ENCODE measurements around the gene CACNA2D1.

The CACNA2D1 gene

DNA sequence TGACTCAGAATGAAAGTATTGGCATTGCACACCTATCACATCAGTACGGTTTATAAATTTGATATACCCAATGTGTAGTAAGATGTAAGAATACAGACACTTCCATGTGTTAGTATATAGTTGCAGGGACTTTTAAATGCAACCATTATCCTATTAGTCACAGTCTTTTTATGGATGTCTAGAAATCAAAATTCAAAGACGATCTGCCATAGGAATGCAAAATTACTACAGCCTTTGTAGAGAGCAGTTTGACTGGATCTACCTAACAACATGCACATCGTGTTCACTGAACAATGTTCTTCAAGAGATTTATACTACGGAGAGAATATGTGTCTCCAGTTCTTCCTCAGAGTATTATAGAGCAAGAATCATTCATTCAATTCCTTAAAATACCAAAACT is 356.5 kb downstream of the CACNA2D1 start:
- Histone ChIP-seq H2BK5ac (ENCODE audit: low read length) (no peak overlapping the region), H3K9ac (ENCODE audit: low read length) (no peak overlapping the region)
- no CpG with 5 or more reads among the region's 4 CpGs for WGBS (ENCODE audit: extremely low coverage, insufficient coverage, low lambda C conversion rate)

DNA sequence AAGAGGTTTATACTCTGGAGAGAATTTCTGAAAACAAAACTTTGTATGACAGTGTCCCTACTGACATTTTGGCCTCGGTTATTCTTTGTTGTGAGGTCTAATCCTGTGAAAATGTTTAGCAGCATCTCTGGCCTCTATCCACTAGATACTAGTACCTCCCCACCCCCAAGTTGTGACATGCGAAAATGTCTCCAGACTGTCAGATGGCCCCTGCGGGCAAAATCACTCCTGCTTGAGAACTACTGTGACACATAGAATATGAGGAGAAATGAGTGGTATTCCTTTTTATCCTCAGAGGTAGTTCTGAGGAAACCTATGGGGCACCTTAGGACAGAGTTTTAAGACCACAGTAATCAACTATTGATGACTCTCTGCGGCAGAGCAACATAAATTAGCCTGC is 358.5 kb downstream of the CACNA2D1 start:
- Histone ChIP-seq H3K79me1 (ENCODE audit: low read length) (no peaks in the 10 kb centered on the region), H3K23ac (ENCODE audit: low read length) (no peak overlapping the region), H4K8ac (ENCODE audit: low read depth, low read length) (no peak overlapping the region), H3K56ac (ENCODE audit: low read length) (no peak overlapping the region), H2AK5ac (ENCODE audit: low read length) (no peak overlapping the region), H2BK120ac (ENCODE audit: low read depth, low read length) (no peak overlapping the region), H2BK15ac (replicated peaks; ENCODE audit: low read depth) (no peak overlapping the region), H3K4me3 (ENCODE audit: low read length) (no peak overlapping the region), H3K4me2 (ENCODE audit: low read length) (no peak overlapping the region), H3K4ac (ENCODE audit: low read depth, low read length) (no peak overlapping the region), H3K36me3 (ENCODE audit: control insufficient read depth, insufficient read depth, low read length) (no peaks in the 10 kb centered on the region), H3K79me2 (ENCODE audit: control insufficient read depth, insufficient read depth, low read length) (no peaks in the 10 kb centered on the region), H3K18ac (ENCODE audit: low read length) (no peak overlapping the region), H3K27me3 (ENCODE audit: insufficient read depth, low read length, poor library complexity) (no peaks in the 10 kb centered on the region), H2BK5ac (ENCODE audit: low read length) (no peak overlapping the region), H3K9ac (ENCODE audit: low read length) (no peak overlapping the region), H4K5ac (ENCODE audit: low read length) (no peak overlapping the region), H3K27ac (ENCODE audit: low read depth, low read length) (no peak overlapping the region), H3K4me1 (ENCODE audit: control insufficient read depth, low read depth, low read length) (no peaks in the 10 kb centered on the region)
- WGBS (ENCODE audit: extremely low coverage, insufficient coverage, low lambda C conversion rate): no CpG with 5 or more reads among the region's 4 CpGs
- DNase-seq: peak; percentile 10

More for the DNA sequence above, 356.5 kb downstream of the CACNA2D1 start:
- Histone ChIP-seq H3K4ac (ENCODE audit: low read depth, low read length) (no peak overlapping the region), H3K4me3 (ENCODE audit: low read length) (no peak overlapping the region), H3K23ac (ENCODE audit: low read length) (no peak overlapping the region), H2BK120ac (ENCODE audit: low read depth, low read length) (no peak overlapping the region), H3K4me2 (ENCODE audit: low read length) (no peak overlapping the region), H3K27ac (ENCODE audit: low read depth, low read length) (no peak overlapping the region), H3K18ac (ENCODE audit: low read length) (no peak overlapping the region), H3K27me3 (ENCODE audit: insufficient read depth, low read length, poor library complexity) (no peaks in the 10 kb centered on the region), H3K79me1 (ENCODE audit: low read length) (no peaks in the 10 kb centered on the region), H3K79me2 (ENCODE audit: control insufficient read depth, insufficient read depth, low read length) (no peaks in the 10 kb centered on the region), H3K4me1 (ENCODE audit: control insufficient read depth, low read depth, low read length) (no peaks in the 10 kb centered on the region), H3K36me3 (ENCODE audit: control insufficient read depth, insufficient read depth, low read length) (no peaks in the 10 kb centered on the region), H3K56ac (ENCODE audit: low read length) (no peak overlapping the region), H4K5ac (ENCODE audit: low read length) (no peak overlapping the region), H2BK15ac (replicated peaks; ENCODE audit: low read depth) (no peak overlapping the region), H4K8ac (ENCODE audit: low read depth, low read length) (no peak overlapping the region), H2AK5ac (ENCODE audit: low read length) (no peak overlapping the region)
- DNase-seq: no peak

DNA sequence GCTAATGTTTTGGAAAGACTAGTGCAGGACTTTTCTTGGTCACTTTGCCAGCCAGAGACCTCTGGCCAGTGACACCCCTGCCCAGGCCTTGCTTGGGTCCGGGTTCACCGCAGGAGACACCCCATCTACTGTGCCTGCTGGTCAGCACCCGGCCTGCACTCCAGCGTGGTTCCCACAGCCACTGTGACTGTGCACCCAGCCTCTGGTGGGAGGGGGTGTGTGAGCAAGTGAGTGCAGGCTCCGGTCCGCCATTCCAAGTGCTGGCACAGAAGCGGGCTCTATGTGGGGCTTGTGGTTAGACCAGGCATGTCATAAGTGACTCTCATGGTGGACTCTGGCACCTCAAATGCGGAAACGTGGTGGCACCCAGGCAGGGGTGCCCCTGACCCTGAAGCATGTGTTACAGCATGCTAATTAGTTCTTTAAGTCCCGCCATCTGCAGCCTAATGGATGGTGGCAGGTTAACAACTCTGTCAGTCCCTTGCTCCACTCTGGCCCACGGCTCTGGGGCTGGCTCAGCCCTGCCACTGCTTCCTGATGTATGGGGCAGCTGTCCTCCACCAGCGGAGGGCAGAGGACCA is 361.8 kb downstream of the CACNA2D1 start:
- Histone ChIP-seq H3K18ac (ENCODE audit: low read length) (no peak overlapping the region), H3K56ac (ENCODE audit: low read length) (no peak overlapping the region), H2BK5ac (ENCODE audit: low read length) (no peak overlapping the region), H2AK5ac (ENCODE audit: low read length) (no peak overlapping the region), H3K9ac (ENCODE audit: low read length) (no peak overlapping the region), H3K27me3 (ENCODE audit: insufficient read depth, low read length, poor library complexity) (no peaks in the 10 kb centered on the region), H2BK120ac (ENCODE audit: low read depth, low read length) (no peak overlapping the region), H2BK15ac (replicated peaks; ENCODE audit: low read depth) (no peak overlapping the region), H3K27ac (ENCODE audit: low read depth, low read length) (no peak overlapping the region), H3K23ac (ENCODE audit: low read length) (no peak overlapping the region), H3K36me3 (ENCODE audit: control insufficient read depth, insufficient read depth, low read length) (no peaks in the 10 kb centered on the region), H3K4me3 (ENCODE audit: low read length) (no peak overlapping the region), H3K4me2 (ENCODE audit: low read length) (no peak overlapping the region), H3K79me2 (ENCODE audit: control insufficient read depth, insufficient read depth, low read length) (no peaks in the 10 kb centered on the region), H3K4ac (ENCODE audit: low read depth, low read length) (no peak overlapping the region), H3K79me1 (ENCODE audit: low read length) (no peaks in the 10 kb centered on the region), H4K8ac (ENCODE audit: low read depth, low read length) (no peak overlapping the region), H4K5ac (ENCODE audit: low read length) (no peak overlapping the region), H3K4me1 (ENCODE audit: control insufficient read depth, low read depth, low read length) (no peaks in the 10 kb centered on the region)
- WGBS (ENCODE audit: extremely low coverage, insufficient coverage, low lambda C conversion rate): no CpG with 5 or more reads among the region's 12 CpGs
- no peak for DNase-seq

DNA sequence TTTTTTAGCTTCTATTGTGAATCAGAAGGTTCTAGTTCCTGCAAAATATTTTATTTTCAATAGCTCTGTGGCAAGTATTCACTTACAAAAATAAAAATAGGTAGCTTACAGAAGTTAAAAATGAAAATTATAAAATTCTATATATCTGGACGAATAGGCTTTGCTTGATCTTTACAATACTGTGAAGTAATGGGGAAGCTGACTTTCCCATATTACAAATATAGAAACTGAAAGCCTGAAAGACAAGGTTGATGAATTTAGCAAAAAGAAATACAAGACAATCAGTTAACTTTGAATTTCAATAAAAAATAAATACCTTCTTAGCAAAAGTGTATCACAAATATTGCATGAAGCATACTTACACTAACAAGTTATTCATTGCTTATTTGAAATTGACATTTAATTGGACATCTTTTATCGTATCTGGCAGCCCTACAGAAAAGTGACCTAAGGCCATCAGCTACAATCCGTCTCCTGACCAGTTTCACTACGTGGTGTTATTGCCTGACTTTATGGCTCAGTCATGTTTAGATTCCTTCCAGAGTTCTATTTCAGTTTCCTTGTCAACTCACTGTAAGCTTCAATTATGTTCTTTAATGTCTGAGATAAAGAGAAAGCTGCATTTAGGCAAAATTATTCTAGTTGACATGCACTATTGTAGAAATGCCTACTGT is 363.2 kb downstream of the CACNA2D1 start:
- H2BK120ac ChIP-seq (ENCODE audit: low read depth, low read length): no peak overlapping the region
- no peaks in the 10 kb centered on the region for H3K4me1 ChIP-seq (ENCODE audit: control insufficient read depth, low read depth, low read length)
- no peak overlapping the region for H4K5ac ChIP-seq (ENCODE audit: low read length)
- H3K9ac ChIP-seq (ENCODE audit: low read length): no peak overlapping the region
- no peak overlapping the region for H2AK5ac ChIP-seq (ENCODE audit: low read length)
- H4K8ac ChIP-seq (ENCODE audit: low read depth, low read length): no peak overlapping the region
- H3K23ac ChIP-seq (ENCODE audit: low read length): no peak overlapping the region
- H3K79me2 ChIP-seq (ENCODE audit: control insufficient read depth, insufficient read depth, low read length): no peaks in the 10 kb centered on the region
- WGBS (ENCODE audit: extremely low coverage, insufficient coverage, low lambda C conversion rate): no CpG with 5 or more reads among the region's 4 CpGs
- H3K36me3 ChIP-seq (ENCODE audit: control insufficient read depth, insufficient read depth, low read length): no peaks in the 10 kb centered on the region
- no peak overlapping the region for H3K27ac ChIP-seq (ENCODE audit: low read depth, low read length)
- DNase-seq: no peak
- no peak overlapping the region for H3K18ac ChIP-seq (ENCODE audit: low read length)
- no peak overlapping the region for H3K4ac ChIP-seq (ENCODE audit: low read depth, low read length)
- no peak overlapping the region for H2BK5ac ChIP-seq (ENCODE audit: low read length)
- no peak overlapping the region for H3K4me3 ChIP-seq (ENCODE audit: low read length)
- no peak overlapping the region for H3K4me2 ChIP-seq (ENCODE audit: low read length)
- H3K27me3 ChIP-seq (ENCODE audit: insufficient read depth, low read length, poor library complexity): no peaks in the 10 kb centered on the region
- no peak overlapping the region for H2BK15ac ChIP-seq (replicated peaks; ENCODE audit: low read depth)
- no peak overlapping the region for H3K56ac ChIP-seq (ENCODE audit: low read length)
- no peaks in the 10 kb centered on the region for H3K79me1 ChIP-seq (ENCODE audit: low read length)

DNA sequence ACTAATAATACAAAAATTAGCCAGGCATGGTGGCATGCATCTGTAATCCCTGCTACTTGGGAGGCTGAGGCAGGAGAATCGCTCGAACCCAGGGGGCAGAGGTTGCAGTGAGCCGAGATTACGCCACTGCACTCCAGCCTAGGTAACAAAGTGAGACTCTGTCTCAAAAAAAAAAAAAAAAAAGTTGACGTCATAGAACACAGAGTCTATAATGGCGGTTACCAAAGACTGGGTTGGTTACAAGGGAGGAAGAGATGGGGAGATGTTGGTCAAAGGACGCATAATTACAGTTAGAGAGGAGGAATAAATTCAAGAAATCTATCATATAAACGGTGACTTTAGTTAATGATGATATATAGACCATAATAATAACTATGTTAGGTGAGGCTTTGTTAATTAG is 364.1 kb downstream of the CACNA2D1 start:
- no peak overlapping the region for H3K56ac ChIP-seq (ENCODE audit: low read length)
- no peak overlapping the region for H2BK5ac ChIP-seq (ENCODE audit: low read length)
- no peak overlapping the region for H3K4me2 ChIP-seq (ENCODE audit: low read length)
- H3K36me3 ChIP-seq (ENCODE audit: control insufficient read depth, insufficient read depth, low read length): no peaks in the 10 kb centered on the region
- WGBS (ENCODE audit: extremely low coverage, insufficient coverage, low lambda C conversion rate): no CpG with 5 or more reads among the region's 8 CpGs
- H3K4ac ChIP-seq (ENCODE audit: low read depth, low read length): no peak overlapping the region
- H3K27me3 ChIP-seq (ENCODE audit: insufficient read depth, low read length, poor library complexity): no peaks in the 10 kb centered on the region
- no peaks in the 10 kb centered on the region for H3K79me2 ChIP-seq (ENCODE audit: control insufficient read depth, insufficient read depth, low read length)
- H3K23ac ChIP-seq (ENCODE audit: low read length): no peak overlapping the region
- H2AK5ac ChIP-seq (ENCODE audit: low read length): no peak overlapping the region
- DNase-seq: no peak
- H3K18ac ChIP-seq (ENCODE audit: low read length): no peak overlapping the region
- no peak overlapping the region for H2BK15ac ChIP-seq (replicated peaks; ENCODE audit: low read depth)
- no peak overlapping the region for H3K4me3 ChIP-seq (ENCODE audit: low read length)
- no peak overlapping the region for H3K9ac ChIP-seq (ENCODE audit: low read length)
- H3K27ac ChIP-seq (ENCODE audit: low read depth, low read length): no peak overlapping the region
- no peak overlapping the region for H4K5ac ChIP-seq (ENCODE audit: low read length)
- H2BK120ac ChIP-seq (ENCODE audit: low read depth, low read length): no peak overlapping the region
- no peak overlapping the region for H4K8ac ChIP-seq (ENCODE audit: low read depth, low read length)
- H3K79me1 ChIP-seq (ENCODE audit: low read length): no peaks in the 10 kb centered on the region
- H3K4me1 ChIP-seq (ENCODE audit: control insufficient read depth, low read depth, low read length): no peaks in the 10 kb centered on the region

DNA sequence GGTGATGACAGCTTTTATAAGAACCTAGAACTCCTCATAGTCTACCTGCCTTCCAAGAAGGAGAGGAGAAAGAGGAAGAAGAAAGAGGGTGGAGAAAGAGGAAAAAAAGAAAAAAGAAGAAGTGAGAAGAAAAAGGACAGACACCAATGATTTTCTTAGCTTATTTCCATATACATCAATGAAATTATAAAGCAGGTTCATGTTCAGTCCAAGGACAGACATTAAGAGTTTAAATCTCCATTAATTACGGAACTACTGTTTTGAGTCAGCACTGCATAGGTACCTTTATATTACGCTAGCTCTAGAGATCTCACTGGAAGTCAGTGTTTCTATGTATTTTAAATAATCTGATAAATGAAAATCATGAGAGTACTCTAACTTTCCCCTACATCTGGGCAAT is 364.8 kb downstream of the CACNA2D1 start:
- no peak overlapping the region for H3K23ac ChIP-seq (ENCODE audit: low read length)
- H2AK5ac ChIP-seq (ENCODE audit: low read length): no peak overlapping the region
- no peak overlapping the region for H3K4ac ChIP-seq (ENCODE audit: low read depth, low read length)
- H3K27me3 ChIP-seq (ENCODE audit: insufficient read depth, low read length, poor library complexity): no peaks in the 10 kb centered on the region
- H3K4me1 ChIP-seq (ENCODE audit: control insufficient read depth, low read depth, low read length): no peaks in the 10 kb centered on the region
- H4K8ac ChIP-seq (ENCODE audit: low read depth, low read length): no peak overlapping the region
- no CpG with 5 or more reads among the region's 2 CpGs for WGBS (ENCODE audit: extremely low coverage, insufficient coverage, low lambda C conversion rate)
- H3K4me3 ChIP-seq (ENCODE audit: low read length): no peak overlapping the region
- H2BK120ac ChIP-seq (ENCODE audit: low read depth, low read length): no peak overlapping the region
- no peak for DNase-seq
- H3K9ac ChIP-seq (ENCODE audit: low read length): no peak overlapping the region
- H2BK15ac ChIP-seq (replicated peaks; ENCODE audit: low read depth): no peak overlapping the region
- no peak overlapping the region for H2BK5ac ChIP-seq (ENCODE audit: low read length)
- H3K18ac ChIP-seq (ENCODE audit: low read length): no peak overlapping the region
- no peaks in the 10 kb centered on the region for H3K79me1 ChIP-seq (ENCODE audit: low read length)
- H3K36me3 ChIP-seq (ENCODE audit: control insufficient read depth, insufficient read depth, low read length): no peaks in the 10 kb centered on the region
- H3K56ac ChIP-seq (ENCODE audit: low read length): no peak overlapping the region
- no peak overlapping the region for H4K5ac ChIP-seq (ENCODE audit: low read length)
- H3K27ac ChIP-seq (ENCODE audit: low read depth, low read length): no peak overlapping the region
- no peak overlapping the region for H3K4me2 ChIP-seq (ENCODE audit: low read length)
- no peaks in the 10 kb centered on the region for H3K79me2 ChIP-seq (ENCODE audit: control insufficient read depth, insufficient read depth, low read length)
